GM18505 (cell line): ENCODE measurements around the gene ST6GALNAC1.

Experiments
- ATAC-seq: cut with Tn5 transposase; IDR thresholded peaks from one replicate; pipeline ENCODE4 v1.9.1; 2021; ENCODE audit not compliant: unreplicated experiment
- POLR2A ChIP-seq: IDR thresholded peaks from 4 replicates; pipeline ENCODE4 v1.6.1; 2011; ENCODE audit warnings: borderline replicate concordance; ENCODE audit not compliant: insufficient read depth, insufficient read length; ENCODE audit errors: extremely low read depth

Gene ST6GALNAC1

DNA sequence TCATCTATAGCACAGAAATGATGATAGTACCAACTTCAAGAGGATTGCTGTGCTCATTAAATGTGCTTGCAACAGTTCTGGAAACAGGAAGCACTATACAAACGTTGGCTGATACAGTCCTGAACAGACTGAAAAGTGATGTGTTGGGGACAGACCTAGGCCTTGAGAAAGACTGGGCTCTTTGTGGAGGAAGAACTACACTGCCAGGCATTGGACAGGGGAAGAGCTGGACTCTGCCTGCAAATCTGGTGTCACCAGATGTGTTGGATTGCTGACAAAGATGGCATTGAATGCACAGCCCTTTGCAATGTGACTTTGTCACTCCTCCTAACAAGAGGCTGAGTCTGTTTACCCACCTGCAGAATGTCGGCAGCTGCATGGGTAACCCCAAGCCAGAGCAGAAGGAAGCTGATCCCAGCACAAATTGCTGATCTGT, 45.5 kb downstream of the ST6GALNAC1 start:
- TF ChIP-seq POLR2A, result no peak
- ATAC-seq, result no peak

DNA sequence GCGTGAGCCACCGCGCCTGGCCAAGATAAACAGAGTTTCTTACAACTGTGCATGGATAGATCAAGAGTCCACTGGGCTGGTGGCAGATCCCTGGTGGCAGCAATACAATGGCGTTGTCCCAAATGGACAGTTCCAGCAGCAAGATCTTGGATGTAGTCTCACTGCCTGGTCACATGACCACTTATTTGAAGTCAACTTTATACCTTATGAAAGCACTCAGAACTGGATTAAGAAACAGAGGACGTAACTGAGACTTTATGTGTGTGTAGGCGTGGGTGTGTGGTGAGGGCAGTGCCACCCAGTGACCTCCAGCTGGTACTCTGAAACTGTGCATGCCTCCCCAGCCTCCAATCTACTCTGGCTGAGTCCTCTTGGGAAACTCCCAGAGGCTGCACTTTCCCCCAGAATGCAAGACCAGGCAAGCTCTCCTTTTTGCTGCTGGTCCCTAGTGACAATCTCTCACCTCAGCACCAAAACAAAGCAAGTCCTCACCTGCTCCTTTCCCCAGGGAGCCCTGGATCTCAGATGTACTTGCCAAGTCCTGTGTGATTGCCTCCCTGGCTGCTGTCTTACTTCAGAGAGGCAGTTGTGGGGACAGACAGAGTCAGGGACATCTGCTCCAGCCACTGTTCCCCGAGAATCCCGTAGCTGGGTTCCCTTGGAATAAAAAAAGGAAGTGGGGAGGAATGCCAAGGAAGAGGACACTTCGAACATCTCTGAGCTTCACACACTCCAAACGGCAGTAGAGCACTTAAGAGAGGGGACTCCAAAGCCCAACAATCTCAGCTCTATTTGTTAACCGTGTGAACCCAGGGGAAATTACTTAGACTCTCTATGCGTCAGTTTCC, 46.2 kb downstream of the ST6GALNAC1 start:
- no peak for TF ChIP-seq POLR2A
- ATAC-seq, result no peak

DNA sequence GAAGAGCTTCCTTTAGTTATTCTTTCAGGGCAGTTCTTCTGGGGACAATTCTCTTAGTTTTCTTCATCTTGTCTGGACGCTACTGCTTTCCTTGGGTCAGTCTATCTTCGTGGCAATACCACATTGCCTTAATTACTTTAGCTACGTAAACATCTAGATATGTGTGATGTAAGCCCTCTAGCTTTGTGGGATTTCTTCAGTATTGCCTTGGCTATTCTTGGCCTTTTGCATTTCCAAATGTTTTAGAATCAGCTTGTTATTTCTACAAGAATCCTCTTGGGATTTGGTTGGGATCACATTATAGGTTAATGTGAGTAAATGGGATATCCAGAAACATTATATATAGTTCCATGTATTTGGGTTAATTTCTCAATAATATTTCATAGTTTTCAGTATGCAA, 48.9 kb downstream of the ST6GALNAC1 start:
- TF ChIP-seq POLR2A, result no peak
- no peak for ATAC-seq

DNA sequence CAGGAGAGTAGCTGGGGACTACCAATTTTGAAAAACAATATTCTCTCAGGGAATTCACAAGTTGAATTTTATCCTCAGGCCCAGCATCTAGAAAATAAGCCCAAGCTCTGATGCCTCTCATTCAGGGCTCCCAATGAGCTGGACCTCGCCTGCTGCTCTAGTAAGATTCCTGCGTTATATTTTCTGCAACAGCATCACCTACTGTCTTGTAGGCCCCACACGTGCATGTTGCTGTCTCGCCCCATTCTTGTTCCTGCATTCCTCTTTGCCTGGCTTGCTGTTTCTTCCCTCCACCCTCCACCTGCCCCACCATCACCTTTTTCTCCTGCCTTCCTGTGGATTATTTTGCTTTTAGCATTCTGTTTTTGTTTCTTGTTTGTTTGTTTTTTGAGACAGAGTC, 49.6 kb downstream of the ST6GALNAC1 start:
- TF ChIP-seq POLR2A, result no peak
- ATAC-seq, result no peak

DNA sequence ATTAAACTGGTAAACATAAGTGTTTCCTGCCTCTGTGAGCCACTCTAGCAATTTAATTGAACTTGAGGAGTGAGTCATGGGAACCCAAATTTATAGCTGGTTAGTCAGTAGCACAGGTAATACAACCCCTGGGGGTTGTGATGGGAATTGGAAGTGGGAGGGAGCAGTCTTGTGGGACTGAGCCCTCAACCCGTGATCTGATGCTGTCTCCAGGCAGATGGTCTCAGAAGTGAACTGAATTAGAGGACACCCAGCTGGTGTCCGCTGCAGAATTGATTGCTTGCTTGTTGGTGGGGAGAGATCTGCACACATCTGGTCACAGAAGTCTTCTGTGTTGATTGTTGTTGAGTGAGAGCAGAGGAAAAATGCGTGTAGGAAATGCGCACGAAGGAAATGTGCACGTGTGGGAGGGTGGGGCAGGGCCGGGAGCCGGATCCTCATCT, 50.2 kb downstream of the ST6GALNAC1 start:
- no peak for ATAC-seq
- no peak for TF ChIP-seq POLR2A

DNA sequence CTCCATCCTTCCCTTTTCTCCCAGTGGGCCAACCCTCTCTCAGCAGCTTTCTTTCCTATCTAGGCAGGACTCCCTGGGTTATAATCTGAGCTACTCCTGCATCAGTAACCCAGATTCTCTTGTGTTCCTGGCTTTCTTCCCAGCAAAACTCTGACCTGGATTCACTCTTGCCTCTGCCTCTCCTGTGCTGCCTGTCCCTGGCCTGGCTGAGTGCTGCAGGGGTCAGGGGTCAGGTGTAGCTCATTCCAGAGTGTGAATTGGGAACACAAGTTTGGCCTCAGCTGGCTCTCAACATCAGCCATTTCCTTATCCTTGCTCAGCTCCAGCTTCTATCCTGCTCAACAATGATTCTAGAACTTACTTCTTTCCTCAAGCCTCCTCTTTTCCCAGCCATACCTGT, 55.4 kb downstream of the ST6GALNAC1 start:
- no peak for ATAC-seq
- no peak for TF ChIP-seq POLR2A

DNA sequence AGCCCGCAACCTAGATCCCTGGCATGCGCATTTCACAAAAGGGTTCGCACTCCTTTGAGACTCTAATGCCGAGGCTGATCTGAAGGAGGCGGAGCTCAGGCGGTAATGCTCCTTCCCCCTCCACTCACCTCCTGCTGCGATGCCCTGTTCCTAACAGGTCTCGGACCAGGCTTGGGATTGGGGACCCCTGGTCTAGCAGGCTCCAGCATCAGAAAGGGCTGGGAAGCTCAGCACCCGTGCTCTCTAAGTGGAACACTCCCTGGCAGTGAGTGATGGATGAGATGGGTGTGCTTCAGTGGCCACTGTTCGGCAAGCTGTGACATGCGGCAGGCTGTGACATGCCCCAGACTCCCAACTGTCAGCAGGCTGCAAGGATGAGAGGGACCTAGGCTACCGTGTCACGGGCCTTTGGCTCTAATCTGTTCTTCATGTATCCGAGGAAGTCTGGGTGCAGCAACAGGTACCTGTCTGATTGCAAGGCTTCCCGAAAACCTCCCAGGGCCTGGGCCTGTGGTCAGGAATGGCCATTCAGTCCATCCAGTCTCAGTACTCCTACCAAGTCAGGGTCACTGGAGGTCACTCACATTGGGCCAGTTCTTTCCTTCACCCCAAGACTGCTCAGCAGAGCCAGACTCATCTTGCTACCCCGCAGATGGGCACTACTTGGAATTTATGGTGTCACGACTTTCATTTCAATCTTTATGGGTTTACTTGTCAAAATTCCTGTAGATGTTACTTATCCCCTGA, 56.6 kb downstream of the ST6GALNAC1 start:
- no peak for TF ChIP-seq POLR2A

DNA sequence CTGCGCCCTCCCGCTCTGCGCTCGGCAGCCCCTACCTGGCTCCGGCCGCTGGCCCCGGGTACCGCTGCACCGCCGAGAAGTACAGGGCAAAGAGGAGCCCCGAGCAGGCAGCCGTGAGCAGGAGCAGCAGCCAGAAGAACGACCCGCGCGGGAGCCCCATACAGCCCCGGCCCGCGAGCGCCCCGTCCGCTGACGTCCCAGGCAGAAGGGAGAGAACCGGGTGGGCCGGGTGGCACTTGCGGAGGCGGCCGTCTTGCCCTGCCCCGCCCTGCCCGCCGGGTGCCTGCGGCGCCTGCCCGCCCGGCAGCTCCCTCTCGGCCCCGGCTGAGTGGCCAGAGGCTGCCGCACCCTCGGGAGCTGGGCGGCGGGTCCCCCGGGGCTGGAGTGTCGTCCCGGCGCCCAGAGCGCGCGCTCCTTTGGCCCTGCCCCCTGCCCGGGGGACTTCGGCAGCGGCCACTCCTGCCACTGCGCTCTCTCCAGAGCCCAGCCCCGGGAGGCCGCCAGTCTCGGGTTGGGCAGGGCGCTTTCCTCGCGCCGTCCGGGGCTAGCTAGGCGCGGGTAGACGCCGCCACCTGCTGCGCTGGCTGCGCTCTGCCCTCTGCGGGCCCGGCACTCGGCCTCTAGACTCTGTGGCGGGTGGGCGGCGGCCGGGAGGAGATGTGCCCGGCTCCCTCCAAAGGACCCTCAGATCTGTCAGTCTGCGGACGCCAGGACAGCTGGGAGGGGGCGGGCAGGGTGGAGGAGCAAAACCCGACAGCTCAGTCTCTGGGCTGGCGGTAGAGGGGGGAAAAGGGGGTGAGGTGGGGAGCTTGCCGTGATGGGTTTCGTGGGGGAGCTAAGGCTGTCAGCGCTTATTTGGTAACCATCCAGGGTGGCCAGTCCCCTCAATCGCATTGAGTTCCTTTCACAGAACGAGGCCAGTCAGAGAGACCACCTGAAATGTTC, 57.6 kb downstream of the ST6GALNAC1 start, which contains the start of gene ST6GALNAC2:
Gene ST6GALNAC2, minus strand, starts transcription at position 212 of the 945 bp plus-strand sequence. Its CDS starts 52 bp downstream, at position 160.
- no peak for TF ChIP-seq POLR2A
- ATAC-seq, result no peak

More for the DNA sequence above, 56.6 kb downstream of the ST6GALNAC1 start:
- no peak for ATAC-seq

DNA sequence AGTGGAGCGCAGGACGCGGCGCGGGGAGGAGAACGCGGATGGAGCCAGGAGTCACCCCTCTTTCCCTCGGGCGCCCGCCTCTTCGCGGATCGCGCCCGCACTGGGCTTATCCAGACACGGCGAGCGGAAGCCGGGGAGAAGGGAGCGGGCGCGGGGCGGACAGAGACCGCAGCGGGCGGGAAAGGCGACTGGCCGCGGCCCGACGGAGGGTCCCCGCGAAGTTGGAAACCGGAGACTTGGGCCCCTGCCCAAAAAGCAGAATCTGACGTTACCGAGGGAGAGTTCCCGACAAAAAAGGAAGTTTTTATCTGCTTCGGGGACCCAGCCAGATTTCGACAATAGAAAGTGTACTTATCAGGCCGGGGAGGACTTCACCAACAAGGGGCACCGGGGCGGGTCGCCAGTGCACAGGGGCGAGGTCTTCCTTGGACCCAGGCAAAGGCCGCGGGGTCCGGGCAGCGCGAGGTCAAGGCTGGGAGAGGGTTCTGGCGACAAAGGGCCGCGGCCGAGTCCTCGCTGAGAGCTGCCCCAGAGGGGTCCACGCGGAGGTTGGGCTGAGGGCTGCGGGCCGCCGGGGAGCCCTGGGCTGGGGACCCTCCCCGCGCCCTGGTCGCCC, 58.4 kb downstream of the ST6GALNAC1 start:
- TF ChIP-seq POLR2A, result no peak
- ATAC-seq, result no peak

DNA sequence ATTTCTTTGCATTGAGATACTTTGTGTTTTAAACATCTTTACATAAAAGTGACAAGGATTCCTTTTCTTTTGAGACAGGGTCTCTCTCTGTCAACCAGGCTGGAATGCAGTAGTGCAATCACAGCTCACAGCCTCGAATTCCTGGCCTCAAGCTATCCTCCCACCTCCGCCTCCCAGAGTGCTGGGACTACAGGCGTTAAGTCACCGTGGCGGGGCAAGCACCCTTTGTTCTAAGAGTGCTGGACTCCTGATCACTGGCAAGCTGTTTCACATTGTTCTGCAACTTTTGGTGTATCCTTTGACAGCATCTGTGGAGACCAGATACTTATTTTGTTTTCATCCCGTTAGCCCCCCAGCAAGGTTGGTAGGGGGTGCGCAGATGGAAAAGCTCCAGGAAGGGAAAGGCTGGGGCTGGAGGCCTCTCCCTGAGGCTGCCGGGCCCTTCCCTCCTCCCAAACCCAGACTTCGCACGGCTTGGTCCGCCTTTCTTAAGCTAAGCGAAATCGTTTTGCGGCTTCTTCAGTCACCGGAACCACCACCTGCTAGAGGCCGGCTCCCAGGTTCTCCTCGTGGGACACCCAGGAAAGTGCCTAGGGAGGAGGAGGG, 59.0 kb downstream of the ST6GALNAC1 start:
- no peak for TF ChIP-seq POLR2A
- ATAC-seq, result no peak

DNA sequence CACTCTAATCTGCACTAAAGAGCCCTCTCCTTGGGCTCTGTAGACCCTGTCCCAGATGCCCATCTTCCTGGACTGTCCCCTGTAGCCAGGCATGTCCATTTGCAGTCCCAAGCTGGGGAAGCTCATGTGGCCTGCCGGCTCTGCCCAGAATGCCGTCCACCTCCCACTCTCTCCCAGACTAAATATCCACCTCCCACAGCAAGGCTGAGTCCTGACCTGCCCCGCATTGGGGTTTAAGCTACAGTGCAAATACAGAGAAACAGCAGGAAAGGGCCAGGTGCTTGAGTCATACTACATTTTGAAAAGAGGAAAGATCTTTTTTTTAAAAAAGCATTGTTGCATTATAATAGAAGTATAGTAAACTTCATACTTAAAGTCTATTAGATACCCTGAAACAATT, 60.9 kb downstream of the ST6GALNAC1 start:
- ATAC-seq, result no peak

DNA sequence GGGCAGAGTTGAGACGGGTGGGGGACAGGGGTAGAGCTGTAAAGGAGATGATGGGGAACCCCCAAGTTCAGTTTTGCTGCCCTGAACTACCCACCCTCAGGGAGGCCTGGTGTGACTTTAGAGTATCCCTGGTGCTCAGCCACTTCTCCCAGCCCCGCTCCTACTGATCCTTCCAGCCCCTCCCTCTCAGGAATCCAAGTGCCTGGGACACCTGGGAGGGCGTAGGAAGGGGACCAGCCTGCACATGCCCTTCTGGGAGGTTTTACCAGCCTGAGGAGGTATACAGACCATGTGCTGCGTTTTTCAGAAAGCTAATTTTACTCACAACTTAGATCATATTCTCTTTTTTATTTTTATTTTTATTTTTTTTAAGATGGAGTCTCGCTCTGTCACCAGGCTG, 62.0 kb downstream of the ST6GALNAC1 start:
- no peak for ATAC-seq

More for the DNA sequence above, 60.9 kb downstream of the ST6GALNAC1 start:
- TF ChIP-seq POLR2A, result no peak

More for the DNA sequence above, 62.0 kb downstream of the ST6GALNAC1 start:
- no peak for TF ChIP-seq POLR2A
